Fibroblast of villous mesenchyme (primary cell): ENCODE data around the gene CDH13. TPM values are rescaled to one million over a fixed set of nuclear protein-coding genes. Genes with fewer than 3 reads are reported as not detected.

Source experiments
- DNase-seq: peaks from one replicate; pipeline ENCODE4 v3.0.0-alpha.2; 2010; ENCODE audit warnings: low read depth
- H3K4me3 ChIP-seq: 2 replicates; pipeline ENCODE4 v1.5.1; 2011; ENCODE audit warnings: low read depth, mild to moderate bottlenecking, low read length
- total RNA-seq: library from RNA; depleted of rRNA; stranded (reverse); fragments of >200 nt; gene quantifications from 2 replicates; pipeline ENCODE4 v1.2.3, GENCODE V29; 2012
- TF ChIP-seq, protein P1 (sequence below): IDR thresholded peaks from 2 replicates; pipeline ENCODE4 v1.5.1; 2012; ENCODE audit warnings: low read depth, mild to moderate bottlenecking, low read length; ENCODE audit not compliant: insufficient read depth

The CDH13 gene
- total RNA-seq, 1 donor = 47.5 TPM

DNA sequence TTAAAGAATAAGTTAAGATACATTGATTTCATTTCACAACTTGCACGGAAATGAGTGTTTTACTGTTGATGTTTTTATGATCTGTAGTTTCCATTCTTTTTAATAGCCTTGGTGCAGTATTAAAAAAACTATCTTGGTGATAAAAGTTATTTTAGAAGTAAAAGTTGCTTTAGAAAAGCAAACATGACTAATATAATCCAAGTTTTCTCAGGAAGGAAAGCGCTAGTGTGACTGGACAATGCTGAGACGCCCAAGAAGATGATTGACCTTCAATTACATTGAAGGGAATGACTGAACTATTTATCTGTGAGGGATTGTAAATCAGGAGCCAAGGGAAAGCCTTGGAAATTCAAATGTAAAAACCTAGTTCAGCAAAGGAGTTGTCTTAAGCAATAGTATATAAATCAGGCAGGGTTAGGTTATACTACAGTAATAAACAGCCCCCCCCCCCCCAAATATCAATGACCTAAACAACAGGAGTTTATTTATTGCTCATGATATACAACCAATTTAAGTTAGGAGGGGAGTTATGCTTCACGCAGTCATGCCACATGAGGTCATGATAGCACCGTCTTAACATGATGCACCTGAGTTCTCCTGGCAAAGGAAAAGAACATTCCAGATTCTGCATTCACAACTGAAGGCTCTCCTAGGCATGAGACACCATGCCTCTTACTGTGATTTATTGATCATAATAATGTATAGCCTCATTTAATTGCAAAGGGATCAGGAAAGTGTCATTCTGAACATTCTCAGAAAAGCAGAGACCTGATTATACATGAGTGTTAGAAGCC, 443.8 kb downstream of the CDH13 start:
- DNase-seq = peak; percentile 38
- TF ChIP-seq, protein P1, sequence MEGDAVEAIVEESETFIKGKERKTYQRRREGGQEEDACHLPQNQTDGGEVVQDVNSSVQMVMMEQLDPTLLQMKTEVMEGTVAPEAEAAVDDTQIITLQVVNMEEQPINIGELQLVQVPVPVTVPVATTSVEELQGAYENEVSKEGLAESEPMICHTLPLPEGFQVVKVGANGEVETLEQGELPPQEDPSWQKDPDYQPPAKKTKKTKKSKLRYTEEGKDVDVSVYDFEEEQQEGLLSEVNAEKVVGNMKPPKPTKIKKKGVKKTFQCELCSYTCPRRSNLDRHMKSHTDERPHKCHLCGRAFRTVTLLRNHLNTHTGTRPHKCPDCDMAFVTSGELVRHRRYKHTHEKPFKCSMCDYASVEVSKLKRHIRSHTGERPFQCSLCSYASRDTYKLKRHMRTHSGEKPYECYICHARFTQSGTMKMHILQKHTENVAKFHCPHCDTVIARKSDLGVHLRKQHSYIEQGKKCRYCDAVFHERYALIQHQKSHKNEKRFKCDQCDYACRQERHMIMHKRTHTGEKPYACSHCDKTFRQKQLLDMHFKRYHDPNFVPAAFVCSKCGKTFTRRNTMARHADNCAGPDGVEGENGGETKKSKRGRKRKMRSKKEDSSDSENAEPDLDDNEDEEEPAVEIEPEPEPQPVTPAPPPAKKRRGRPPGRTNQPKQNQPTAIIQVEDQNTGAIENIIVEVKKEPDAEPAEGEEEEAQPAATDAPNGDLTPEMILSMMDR = no peak
- H3K4me3 ChIP-seq = no peak overlapping the region

DNA sequence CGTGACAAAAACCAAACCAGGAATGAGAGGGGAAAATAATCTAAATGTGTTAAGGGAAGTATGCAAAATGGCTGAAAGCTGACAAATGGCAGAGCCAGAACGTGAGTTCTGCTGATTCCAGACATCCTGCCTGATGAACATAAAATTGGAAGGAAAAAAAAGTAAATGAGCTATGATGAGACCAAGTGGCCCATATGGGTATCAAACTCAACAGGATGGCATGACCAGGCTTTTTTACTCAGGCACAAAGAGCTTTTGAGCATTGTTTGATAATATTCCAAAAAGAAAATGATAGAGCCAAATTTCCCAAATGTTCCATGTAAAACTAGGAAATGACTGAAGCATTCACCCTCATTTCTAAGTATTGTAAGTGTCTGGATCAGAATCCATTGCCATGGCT, 449.2 kb downstream of the CDH13 start:
- H3K4me3 ChIP-seq = no peak overlapping the region
- no peak for DNase-seq

DNA sequence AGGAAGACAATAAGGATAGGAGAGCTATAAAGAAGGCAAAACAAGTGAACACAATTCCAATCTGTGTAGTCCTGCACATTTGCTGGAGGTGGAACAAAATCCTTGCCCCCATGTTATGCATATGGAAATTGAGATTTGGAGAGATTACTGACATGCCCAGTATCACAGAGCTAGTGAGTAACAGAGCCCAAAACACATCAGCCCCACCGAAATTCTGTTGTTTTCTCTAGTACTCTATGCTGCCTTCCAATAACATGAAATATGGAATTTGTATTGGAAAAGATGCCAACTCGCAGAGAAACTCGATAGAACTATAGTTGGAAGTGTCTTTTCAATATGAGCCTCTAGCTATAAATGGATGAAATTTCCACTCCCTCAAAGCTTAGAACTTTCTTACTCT, 456.6 kb downstream of the CDH13 start:
- TF ChIP-seq, protein P1 = no peak
- no peak overlapping the region for H3K4me3 ChIP-seq

More for the DNA sequence above, 449.2 kb downstream of the CDH13 start:
- TF ChIP-seq, protein P1 = no peak

DNA sequence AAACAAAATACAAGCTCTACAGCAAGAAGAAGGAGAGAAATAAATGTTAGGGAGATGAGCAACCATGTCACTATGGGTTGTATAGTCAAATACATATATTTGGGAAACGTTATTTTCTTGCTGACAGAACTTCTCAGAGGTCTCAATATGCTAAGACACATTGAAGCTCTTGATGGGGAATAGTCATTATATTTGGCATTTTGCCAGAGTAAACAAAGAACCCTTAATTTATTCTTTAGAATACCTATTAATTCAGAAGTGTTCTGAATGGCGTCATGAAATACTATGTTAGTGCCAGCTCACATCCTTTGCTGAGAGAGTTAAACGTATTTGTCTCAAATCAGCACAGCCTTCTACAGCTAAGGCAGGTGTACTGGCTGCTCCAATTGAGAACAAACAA, 458.9 kb downstream of the CDH13 start:
- H3K4me3 ChIP-seq = no peak overlapping the region
- TF ChIP-seq, protein P1 = no peak
- no peak for DNase-seq

More for the DNA sequence above, 456.6 kb downstream of the CDH13 start:
- no peak for DNase-seq

DNA sequence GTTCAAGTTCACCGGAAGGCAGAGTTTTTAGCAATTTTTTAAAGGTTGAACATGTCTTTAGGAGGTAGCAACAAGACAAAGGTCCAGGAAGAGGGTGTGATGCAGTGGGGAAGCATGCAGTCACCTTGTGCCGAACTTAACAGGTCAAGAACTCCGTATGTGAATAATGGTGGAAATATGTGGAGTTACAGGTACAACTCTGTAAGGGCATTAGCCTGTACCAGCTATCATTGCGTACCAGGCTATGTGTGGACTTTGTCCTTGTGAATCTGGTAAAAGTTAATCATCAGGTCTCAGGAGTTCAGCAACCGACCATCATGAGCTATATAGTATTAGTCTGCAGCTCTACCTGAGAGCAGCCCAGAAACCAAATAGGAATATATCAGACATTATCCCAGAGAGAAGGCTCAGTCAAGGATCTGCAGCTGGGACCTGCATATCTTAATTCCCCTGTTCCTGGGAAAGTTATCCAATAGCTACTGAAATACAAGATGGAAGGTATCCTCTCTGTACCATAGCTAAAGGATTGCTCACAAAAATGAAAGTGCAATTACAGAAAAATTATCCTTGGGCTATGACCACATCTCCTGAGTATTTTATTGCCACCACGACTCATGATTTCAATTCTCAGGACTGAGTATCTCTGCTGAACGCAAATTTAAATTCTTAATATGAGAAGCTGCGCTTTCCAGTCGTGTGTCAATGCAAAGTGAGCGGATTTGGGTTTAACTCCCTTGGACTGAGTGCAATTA, 469.3 kb downstream of the CDH13 start:
- DNase-seq = peak; percentile 13
- TF ChIP-seq, protein P1 = no peak
- no peak overlapping the region for H3K4me3 ChIP-seq

DNA sequence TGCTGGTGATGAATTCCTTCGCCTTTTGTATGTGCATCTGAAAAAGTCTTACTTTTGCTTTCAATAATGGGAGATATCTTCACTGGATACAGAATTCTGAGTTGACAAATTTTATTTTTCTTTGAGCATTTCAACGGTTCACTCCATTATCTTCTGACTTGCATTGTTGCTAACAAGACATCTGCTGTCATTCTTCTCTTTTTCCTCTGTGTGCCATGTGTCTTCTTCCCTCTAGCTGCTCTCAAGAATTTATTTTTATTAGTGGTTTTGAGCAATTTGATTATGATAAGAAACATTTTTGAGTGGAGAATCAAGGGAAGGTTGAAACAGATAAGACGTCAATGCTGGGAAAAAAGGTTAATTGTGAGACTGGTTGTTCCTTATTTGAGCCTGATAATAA, 471.8 kb downstream of the CDH13 start:
- TF ChIP-seq, protein P1 = no peak
- no peak for DNase-seq

More for the DNA sequence above, 471.8 kb downstream of the CDH13 start:
- no peak overlapping the region for H3K4me3 ChIP-seq
